AG10803 (cell line): ENCODE results near the gene MKNK2.
"Not testable (repeated sequence)": the region's sequence is repeated elsewhere in the genome, so short reads cannot be mapped to it uniquely, and the experiment has no call there.

Experiments
- DNase-seq: peaks from one replicate; pipeline ENCODE4 v3.0.0; 2010; ENCODE audit warnings: low read depth
- H3K4me3 ChIP-seq: 2 replicates; pipeline ENCODE4 v1.5.1; 2011; ENCODE audit warnings: mild to moderate bottlenecking, low read length, control low read depth
- TF ChIP-seq, protein P1 (sequence below): conservative IDR thresholded peaks from 2 replicates; pipeline ENCODE4 v1.5.1; 2011; ENCODE audit warnings: mild to moderate bottlenecking, low read length, control low read depth, inconsistent platforms

The MKNK2 gene

DNA sequence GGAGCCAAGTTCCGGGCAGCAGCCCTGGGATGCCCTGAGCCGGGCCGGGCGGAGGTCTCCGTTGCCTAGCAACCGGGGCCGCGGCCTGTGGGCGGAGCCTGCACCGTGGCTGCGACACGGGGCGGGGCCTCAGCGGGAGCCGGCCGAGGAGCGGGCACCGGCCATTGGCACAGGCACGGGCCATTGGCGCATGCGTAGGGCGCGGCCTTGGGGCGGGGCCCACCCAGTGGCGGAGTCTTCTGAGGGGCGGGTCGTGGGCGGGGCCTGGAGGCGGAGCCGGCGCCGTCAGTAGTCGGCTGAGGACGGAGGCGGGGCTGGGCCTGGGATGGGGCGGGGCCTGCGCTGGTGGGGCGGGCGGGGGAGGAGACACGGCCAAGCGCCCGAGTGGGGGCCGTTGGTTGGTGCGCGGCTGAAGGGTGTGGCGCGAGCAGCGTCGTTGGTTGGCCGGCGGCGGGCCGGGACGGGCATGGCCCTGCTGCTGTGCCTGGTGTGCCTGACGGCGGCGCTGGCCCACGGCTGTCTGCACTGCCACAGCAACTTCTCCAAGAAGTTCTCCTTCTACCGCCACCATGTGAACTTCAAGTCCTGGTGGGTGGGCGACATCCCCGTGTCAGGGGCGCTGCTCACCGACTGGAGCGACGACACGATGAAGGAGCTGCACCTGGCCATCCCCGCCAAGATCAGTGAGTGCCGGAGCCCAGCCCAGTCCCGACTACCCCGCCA lies 45.6 kb upstream of the MKNK2 start, which contains the start of gene IZUMO4:
IZUMO4 (plus strand) TSS at position 436 of the 723 bp plus-strand sequence; CDS start at position 467, 31 bp downstream.
- DNase-seq = peak; percentile 95
- TF ChIP-seq, protein P1, sequence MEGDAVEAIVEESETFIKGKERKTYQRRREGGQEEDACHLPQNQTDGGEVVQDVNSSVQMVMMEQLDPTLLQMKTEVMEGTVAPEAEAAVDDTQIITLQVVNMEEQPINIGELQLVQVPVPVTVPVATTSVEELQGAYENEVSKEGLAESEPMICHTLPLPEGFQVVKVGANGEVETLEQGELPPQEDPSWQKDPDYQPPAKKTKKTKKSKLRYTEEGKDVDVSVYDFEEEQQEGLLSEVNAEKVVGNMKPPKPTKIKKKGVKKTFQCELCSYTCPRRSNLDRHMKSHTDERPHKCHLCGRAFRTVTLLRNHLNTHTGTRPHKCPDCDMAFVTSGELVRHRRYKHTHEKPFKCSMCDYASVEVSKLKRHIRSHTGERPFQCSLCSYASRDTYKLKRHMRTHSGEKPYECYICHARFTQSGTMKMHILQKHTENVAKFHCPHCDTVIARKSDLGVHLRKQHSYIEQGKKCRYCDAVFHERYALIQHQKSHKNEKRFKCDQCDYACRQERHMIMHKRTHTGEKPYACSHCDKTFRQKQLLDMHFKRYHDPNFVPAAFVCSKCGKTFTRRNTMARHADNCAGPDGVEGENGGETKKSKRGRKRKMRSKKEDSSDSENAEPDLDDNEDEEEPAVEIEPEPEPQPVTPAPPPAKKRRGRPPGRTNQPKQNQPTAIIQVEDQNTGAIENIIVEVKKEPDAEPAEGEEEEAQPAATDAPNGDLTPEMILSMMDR = peak; percentile 45
- peak within 1 kb of the TSS; percentile 76 for H3K4me3 ChIP-seq

DNA sequence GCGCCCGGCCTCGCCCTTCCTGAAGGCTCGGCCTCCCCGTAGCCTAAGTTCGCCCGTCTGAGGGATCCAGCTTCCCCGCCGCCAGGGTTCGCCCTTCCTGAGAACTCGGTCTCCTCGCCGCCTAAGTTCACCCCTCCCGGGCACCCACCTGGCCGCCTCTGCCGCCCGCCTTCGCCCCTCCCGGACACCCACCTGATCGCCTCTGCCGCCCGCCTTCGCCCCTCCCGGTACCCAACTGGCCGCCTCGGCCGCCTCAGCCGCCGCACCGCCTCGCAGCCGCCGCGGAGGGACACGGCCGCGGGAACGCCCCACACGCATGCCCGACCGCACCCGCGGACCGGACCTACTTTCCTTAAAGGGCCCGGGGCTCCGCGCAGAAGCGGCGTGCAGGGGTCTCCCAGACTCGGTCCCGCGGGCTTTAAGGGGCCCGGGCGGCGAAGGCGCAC lies 45.0 kb upstream of the MKNK2 start, which contains the start of gene MOB3A:
MOB3A (minus strand) TSS at position 293 of the 446 bp plus-strand sequence. CDS start 17,766 bp downstream, outside the sequence.
- TF ChIP-seq, protein P1 = peak; percentile 41
- peak; percentile 95 for DNase-seq
- peak within 1 kb of the TSS; percentile 76 for H3K4me3 ChIP-seq

DNA sequence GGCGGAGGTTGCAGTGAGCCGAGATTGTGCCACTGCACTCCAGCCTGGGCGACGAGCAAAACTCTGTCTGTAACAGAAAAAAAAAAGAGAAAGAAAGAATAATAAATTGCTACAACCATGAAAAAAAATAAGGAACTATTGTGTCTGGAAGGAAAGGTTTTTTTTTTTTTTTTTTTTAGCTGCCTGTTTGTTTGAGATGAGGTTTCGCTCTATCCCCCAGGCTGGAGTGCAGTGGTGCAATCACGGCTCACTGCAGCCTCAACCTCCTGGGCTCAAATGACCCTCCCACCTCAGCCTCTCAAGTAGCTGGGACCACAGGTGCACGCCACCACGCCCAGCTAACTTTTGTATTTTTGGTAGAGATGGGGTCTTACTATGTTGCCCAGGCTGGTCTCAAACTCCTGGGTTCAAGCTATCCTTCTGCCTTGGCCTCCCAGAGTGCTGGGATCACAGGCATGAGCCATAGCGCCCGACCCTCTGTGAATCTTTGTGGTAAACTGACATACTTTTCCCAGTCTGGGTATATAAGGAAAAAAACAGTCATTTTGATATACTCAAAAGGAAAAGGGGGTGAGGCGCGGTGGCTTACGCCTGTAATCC lies 41.0 kb upstream of the MKNK2 start:
- not testable (repeated sequence) for DNase-seq, H3K4me3 ChIP-seq

DNA sequence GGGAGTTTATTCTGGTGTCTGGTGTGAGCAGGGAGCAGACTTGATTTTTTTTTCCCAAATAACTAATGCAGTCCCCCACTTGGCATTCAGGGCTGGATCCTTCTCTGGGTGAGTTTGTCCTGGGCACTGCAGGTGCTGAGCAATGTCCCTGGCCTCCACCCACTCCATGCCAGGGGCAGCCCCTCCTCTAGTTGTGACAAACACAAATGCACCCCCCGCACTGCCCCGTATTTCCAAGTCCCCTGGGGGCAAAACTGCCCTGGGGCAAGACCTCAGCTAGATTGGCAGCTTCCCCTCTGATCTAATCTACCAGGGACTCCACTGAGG lies 38.6 kb upstream of the MKNK2 start:
- no peak for DNase-seq
- TF ChIP-seq, protein P1 = no peak
- H3K4me3 ChIP-seq = no peak overlapping the region

DNA sequence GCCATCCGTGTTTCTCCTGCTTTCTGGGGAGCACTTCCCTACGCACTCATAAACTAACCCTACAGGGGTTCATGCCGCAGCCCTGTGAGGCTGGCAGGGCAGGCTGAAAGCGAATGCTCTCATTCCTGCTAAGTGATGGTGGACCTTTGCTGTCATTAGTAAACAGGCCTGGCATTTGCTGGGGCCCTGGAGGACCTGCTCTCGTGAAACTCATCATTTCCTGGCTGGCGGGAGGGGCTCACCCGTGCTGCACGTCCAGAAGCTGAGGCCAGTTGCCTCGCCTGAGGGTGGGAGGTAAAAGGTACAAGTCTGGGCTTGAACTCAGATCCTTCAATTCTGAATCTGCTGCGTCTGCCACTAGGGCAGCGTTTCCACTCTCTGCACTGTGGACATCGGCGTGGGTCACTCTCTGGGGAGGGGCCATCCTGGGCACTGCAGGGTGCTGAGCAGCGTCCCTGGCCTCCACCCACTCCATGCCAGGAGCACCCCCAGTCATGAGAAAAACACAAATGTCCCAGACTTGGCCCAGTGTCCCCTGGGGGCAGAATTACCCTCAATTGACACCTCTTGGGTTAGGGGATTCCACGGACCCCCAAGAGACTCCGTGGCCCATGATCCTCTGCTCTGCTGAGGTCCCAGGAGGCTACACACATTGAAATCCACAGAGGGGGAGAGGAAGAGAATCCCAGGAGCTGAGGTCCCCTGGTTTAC lies 38.1 kb upstream of the MKNK2 start:
- no peak overlapping the region for H3K4me3 ChIP-seq
- TF ChIP-seq, protein P1 = no peak

DNA sequence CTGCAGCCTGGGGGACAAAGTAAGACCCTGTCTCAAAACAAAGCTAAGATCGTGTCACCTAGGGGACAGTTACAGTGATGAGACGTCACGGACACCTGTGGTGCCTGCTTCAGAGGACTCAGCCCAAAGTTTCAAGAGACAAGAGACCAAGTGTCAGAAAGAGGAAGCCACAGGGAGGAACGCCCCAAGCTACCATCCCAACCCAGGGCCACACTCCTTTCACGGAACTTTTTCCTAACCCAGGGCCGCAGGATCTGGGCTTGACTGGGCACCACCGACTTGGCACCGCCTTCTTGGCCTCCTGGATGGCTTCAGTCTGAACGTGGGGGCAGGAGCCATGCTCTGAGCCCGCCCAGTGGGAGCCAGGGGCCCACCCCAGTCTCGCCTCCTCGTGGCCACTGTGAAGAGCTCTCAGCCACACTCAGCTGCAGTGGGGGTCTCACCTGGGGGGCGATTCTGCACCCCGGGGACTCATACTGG lies 36.6 kb upstream of the MKNK2 start:
- TF ChIP-seq, protein P1 = no peak
- H3K4me3 ChIP-seq = no peak overlapping the region
- no peak for DNase-seq

More for the DNA sequence above, 38.1 kb upstream of the MKNK2 start:
- DNase-seq = peak; percentile 25

DNA sequence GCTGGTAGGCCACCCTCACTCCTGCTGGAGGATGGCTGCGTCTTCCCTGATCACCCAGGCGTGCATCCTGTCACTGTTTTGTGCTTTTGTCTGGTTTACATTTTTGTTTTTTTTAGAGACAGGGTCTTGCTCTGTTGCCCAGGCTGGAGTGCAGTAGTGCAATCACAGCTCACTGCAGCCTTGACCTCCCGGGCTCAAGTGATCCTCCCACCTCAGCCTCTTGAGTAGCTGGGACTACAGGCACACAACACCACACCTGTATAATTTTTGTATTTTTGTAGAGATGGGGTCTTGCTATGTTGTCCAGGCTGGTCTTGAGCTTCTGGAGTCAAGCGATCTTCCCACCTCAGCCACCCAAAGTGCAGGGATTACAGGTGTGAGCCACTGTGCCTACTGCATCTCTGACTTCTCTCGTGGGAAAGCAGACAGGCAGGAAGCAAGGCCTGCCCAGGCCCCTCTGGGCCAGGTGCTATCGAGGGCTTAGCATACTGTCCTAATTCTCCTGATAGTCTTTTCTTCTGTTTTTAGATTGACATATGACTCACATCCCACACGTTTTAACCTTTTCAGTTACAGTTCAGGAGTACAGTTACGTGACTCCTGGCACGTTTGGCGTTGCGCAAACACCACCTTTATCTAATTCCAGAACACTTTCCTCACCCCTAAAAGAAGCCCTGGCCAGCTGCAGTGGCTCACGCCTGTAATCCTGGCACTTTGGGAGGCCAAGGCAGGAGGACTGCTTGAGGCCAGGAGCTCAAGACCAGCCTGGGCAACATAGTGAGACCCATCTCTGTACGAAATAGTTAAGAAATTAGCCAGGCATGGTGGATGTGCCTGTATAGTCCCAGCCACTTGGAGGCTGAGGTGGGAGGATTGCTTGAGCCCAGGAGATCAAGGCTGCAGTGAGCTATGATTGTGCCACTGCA lies 35.9 kb upstream of the MKNK2 start:
- not testable (repeated sequence) for DNase-seq, H3K4me3 ChIP-seq
